ENCODE data around the gene QSOX2.

GRCh38 chr9:136289651-136290507 lies 44.3 kb upstream of the QSOX2 start:
- TF ChIP-seq POLR2A (IDR thresholded peaks at IDR 0.05; ENCODE audit: low read length), result no peak
- no peak for TF ChIP-seq GATA1 (IDR thresholded peaks at IDR 0.05; ENCODE audit: low read depth, low read length)
